ACHN (cell line): Measurements from ENCODE around the gene SHISAL1.
"Not testable (repeated sequence)": the region's sequence is repeated elsewhere in the genome, so short reads cannot be mapped to it uniquely, and the experiment has no call there.

Experiments used
- DNase-seq: peaks from one replicate; pipeline ENCODE4 v3.0.0-alpha.2; 2015
- in situ Hi-C: cut with HindIII; loops from 2 replicates; pipeline ENCODE4 v1.10.0; 2017; ENCODE audit warnings: low sequenced_read_pairs, low pct_ligation_motif_present, low pct_unique_long_range_greater_than_20kb

Gene SHISAL1

DNA sequence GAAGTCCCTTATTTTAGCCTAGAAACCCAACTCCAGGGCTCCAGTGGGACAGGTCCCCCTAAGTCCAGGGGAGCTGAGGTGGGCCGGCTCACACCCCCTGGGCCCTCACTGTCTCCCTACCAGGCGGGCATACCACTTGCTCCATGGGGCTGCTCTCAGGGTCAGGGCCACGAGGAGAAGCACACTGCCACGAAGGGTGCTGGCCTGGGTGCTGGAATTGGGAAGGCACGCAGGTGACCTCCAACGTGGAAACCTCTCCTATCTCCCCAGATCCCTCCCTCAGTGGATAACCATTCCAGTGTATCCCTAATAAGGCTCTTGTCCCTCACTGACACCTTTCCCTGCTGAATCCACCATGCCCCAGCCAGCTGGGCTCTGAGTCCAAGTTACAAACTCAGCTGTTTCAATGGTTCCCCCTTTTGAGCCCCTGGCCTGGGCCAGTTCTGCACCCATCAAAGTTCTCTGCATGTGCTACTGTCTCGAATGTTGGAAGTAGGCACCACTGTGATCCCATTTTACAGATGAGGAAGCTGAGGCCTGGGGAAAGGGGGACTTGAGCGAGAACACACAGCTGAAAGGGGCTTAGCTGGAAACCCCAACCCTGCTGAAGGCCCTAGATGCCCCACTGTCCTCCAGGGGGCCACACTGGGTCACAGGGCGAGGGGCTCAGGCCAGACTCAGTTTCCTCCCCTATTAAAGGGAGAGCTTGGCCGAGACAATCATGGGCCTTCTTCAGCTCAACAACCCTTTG, 1.5 kb downstream of the SHISAL1 start:
- no peak for DNase-seq
- in situ Hi-C loops = no loop called here

GRCh38 chr22:44309647-44310046, 3.1 kb downstream of the SHISAL1 start:
- in situ Hi-C loops = no loop called here
- DNase-seq = no peak

DNA sequence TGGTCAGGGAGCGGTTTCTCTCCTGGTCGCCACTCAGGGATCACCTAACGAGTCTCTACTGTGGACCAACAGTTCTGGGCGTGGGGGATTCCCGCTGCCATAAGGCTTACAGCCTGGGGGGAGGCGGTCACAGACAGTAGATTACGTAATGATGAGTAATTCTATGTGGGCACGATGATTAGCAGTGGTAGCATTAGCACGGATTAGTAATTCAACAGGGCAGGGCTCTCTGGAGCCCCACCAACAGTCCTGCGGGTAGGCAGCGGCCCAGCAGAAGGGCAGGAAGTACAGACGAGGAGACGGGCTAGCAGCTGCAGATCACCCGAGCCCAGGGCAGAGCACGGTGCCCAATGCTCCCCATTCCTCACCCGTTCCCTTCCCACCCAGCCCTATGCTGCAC, 3.6 kb downstream of the SHISAL1 start:
- DNase-seq = peak; percentile 68
- in situ Hi-C loops = no loop called here

GRCh38 chr22:44307509-44308169, 5.1 kb downstream of the SHISAL1 start:
- in situ Hi-C loops = no loop called here
- no peak for DNase-seq

- in situ Hi-C loops = no loop called here
- DNase-seq = no peak
Measured at GRCh38 chr22:44305888-44306287, 6.9 kb downstream of the SHISAL1 start.

GRCh38 chr22:44305455-44305854, 7.3 kb downstream of the SHISAL1 start:
- DNase-seq = no peak
- in situ Hi-C loops = no loop called here

DNA sequence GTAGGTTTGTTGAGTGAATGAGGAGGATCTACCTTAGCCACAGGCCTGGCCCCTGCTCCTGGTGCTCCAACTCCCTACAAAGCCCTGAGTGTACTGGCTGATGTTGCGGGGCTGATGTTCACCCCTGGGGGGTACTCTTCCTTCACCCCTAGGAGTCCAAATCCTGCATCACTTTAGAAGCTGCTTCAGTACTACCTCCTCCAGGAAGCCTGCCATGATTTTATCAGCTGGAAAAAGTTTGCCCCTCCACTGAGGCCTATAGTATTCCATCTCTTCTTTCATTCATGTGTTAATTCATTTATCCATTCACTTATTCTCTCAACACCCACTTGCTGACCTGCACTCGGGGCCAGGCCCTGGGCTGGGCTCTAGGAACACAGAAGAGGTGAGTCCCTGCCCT, 7.8 kb downstream of the SHISAL1 start:
- DNase-seq = no peak
- in situ Hi-C loops = no loop called here

- DNase-seq = no peak
- in situ Hi-C loops = no loop called here
Measured at GRCh38 chr22:44304354-44304753, 8.4 kb downstream of the SHISAL1 start.

DNA sequence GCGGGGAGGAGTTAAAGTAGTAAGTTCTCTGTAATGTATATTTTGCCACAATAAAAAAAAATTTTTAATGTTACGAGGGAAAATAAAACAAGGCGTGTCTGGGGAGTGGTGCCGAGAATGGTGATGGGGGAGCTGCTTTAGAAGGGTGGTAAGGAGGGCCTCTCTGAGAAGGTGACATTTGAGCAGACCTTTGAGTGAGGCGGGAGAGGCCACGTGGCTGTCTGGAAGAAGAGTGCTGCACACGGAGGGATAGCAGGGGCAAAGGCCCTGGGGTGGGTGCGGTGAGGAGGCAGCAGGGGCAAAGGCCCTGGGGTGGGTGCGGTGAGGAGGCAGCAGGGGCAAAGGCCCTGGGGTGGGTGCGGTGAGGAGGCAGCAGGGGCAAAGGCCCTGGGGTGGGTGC, 10.4 kb downstream of the SHISAL1 start:
- in situ Hi-C loops, DNase-seq: not testable (repeated sequence)

GRCh38 chr22:44301039-44301438, 11.7 kb downstream of the SHISAL1 start:
- DNase-seq = no peak
- in situ Hi-C loops = no loop called here

GRCh38 chr22:44299124-44299523, 13.6 kb downstream of the SHISAL1 start:
- no peak for DNase-seq
- in situ Hi-C loops = no loop called here

DNA sequence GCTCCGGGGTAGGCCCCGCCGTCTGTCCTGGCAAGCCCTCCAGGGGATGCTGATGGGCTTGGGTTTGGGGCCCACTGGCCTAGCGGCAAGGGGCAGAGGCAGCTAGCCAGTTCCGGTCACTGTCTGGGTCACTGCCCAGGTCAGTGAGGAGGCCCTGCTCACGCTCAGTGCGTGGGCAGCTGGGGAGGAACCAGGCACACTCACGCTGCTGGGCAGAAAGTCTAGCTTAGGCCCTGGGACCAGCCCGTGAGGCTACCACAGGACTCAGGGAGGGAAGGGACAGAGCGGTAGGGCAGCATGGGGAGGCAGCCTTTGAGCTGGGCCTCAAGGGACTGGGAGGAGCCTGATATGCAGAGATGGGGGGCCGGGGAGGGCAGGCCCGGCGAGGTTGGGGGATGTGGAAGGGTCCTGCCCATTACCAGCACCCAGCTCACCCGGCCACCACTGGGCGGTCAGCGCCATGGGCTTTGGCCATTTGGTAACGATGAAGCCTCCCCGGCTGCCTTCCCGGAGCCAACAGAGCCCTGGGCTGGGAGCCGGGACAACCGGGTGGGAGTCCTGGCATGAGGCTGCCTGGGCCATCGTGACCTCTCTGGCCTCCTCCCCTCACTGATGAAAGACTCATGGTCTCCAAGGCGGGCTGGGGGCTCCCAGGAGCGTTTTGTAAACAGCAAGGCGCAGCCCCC, 14.2 kb downstream of the SHISAL1 start:
- in situ Hi-C loops = no loop called here
- no peak for DNase-seq

DNA sequence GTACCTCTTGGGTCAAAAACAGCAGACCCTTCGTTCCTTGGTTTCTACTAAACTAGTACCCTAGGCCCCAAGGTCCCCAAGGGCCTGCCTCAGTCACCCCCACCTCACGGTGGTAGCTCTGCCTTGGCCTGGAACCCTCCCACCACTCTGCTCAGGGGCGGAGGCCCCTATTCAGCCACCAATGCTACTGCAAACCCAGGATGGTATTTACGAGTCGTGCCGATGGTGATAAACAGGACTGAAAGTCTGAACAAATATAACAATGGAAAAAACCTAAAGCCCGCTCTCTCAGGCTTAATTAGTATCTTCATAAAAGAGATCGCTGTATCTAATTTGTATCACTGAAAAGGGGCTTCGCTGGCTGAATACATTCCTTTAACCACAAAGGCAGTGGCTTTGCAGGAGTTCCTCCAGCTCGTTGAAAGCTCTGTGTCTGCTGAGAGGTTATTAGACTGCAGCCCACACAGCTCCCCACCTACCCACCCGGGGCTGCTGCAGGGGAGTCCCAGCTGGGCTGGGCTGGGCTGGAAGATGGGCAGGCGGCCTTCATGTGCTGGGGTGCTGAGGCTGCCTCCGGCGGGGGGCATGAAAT, 15.2 kb downstream of the SHISAL1 start:
- DNase-seq = no peak
- in situ Hi-C loops = no loop called here

DNA sequence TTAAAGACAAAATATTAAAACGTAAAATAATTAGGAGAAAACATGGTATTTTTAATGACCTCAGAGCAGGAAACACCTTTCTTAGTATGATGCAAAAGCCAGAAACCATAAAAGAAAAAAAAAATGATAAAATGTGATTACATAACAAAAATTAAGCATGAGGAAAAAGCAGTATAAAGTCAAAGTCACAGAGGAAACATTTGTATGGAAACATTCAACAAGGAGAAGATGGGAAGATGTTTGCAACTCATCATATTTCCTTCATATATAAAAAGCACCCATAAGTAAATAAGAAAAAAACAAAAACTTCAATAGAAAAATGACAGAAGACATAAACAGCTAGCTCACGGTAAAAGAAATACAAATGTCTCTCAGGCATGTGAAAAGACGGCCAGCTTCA, 17.3 kb downstream of the SHISAL1 start:
- in situ Hi-C loops = no loop called here

DNA sequence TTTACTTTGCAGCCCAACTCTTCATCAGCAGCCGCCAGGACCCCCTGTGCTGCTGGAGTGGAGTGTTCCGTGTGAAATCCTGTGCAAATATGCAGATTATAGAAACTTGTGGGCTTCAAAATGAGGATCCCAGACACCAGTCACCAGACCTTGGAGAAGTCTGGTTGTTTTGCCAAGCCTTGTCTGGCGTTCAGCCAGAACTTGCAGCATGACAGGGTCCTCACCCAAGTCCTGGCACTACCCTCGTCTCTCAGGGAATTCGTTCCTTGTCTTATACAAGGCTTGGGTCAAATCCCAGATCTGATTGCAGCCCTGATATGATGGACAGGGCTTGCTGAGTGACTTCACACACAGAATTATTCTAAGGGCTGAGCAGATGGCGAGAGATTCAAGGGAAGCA, 18.9 kb downstream of the SHISAL1 start:
- in situ Hi-C loops = no loop called here
- DNase-seq = no peak

More for the DNA sequence above, 17.3 kb downstream of the SHISAL1 start:
- no peak for DNase-seq

GRCh38 chr22:44293034-44293433, 19.7 kb downstream of the SHISAL1 start:
- in situ Hi-C loops = no loop called here

GRCh38 chr22:44292521-44292920, 20.2 kb downstream of the SHISAL1 start:
- in situ Hi-C loops = no loop called here
- DNase-seq = no peak

More at GRCh38 chr22:44293034-44293433, 19.7 kb downstream of the SHISAL1 start:
- DNase-seq = no peak

GRCh38 chr22:44291674-44292360, 20.9 kb downstream of the SHISAL1 start:
- DNase-seq = no peak
- in situ Hi-C loops = no loop called here

- in situ Hi-C loops = no loop called here
- DNase-seq = no peak
Measured at GRCh38 chr22:44291265-44291664, 21.5 kb downstream of the SHISAL1 start.
